CD4-positive, alpha-beta T cell treated with Interferon alpha-2 for 1 hour (primary cell): ENCODE data around the gene THSD4.

Experiments
- DNase-seq, 2 donors: peaks; one replicate each; pipeline ENCODE4 v3.0.0-alpha.2; 2020 to 2022

THSD4 gene

GRCh38 chr15:71781179-71781964 lies 666.1 kb downstream of the THSD4 start:
- no peak for DNase-seq

GRCh38 chr15:71781965-71782265 lies 666.6 kb downstream of the THSD4 start:
- no peak for DNase-seq

GRCh38 chr15:71782422-71783165 lies 667.3 kb downstream of the THSD4 start:
- no peak for DNase-seq

DNA sequence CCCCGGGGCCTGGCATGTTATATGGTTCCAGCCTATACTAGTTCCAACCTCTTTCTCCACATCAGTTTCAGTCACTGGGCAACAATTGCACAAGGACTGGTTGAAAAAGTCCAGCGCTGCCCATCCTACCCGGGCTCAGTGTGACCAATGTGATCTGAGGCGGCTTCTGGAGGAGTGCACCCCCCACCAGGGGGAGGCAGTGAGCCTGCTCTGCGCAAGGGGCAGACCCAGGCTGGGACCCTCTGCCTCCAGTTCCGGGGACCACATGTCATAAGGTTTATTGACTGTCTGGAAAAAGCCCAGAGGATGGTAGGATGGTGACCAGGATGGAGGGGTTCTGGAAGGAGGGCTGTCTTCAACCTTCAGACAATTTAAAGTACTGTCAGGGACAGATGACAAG lies 669.4 kb downstream of the THSD4 start:
- no peak for DNase-seq

- DNase-seq = no peak
Measured at GRCh38 chr15:71785996-71786395, 670.7 kb downstream of the THSD4 start.

- DNase-seq = no peak
Measured at GRCh38 chr15:71786673-71787072, 671.4 kb downstream of the THSD4 start.

DNA sequence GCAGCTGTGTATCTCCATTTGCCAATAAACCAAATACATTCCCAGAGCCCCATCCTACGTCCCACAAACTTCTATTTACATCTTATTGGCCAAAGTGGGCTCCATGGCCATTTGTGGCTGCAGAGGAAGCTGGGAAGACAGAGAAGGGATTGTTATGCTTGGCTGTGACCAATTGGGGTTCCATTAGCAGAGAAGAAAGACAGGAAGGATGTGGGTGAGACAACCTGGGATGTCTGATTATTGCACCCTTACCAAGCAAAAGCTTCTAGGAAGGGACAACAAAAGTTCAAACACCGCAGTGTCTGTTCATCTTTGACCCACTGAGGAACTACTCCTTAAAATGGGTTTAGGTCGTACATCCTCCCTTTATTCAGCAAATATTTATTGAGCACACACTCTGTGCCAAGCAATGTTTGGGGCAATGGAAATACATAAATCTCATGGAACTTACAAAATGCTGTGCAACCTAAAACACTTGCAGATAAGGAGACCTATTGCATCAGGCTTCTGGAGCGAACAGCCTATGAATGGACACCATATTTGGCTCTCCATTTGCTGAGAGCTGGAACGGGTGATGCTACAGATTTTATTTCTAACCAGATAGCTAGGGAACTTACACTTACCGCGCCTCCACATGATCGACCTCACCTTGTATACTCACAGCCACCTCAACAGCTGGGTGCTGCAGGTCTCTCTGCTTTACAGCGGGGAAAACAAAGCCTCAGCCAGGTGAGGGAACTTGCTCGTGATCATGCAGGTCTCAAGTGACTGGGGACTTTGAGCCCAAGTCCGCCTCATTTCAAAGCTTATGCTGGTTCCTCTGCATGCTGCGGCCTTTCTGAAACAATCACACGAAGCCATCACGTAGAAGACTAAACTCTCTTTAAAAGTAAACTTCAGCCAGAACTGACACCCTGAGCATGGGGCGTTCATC lies 673.6 kb downstream of the THSD4 start:
- no peak for DNase-seq

DNA sequence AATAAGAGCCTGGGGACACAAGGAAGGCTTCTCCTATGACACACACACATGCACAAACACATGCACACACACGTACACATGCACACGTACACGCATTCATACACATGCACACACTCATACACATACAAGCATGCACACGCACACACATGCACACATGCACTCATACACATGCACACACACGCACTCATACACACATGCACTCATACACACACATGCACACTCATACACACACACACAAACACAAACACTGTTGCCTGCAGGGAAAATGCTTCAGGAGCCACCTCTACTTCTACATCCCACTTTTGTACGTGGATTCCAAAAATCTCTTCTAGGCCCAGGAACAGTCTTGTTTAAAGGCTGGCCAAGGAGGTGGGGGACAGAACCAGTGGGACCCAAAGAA lies 674.3 kb downstream of the THSD4 start:
- DNase-seq = no peak

DNA sequence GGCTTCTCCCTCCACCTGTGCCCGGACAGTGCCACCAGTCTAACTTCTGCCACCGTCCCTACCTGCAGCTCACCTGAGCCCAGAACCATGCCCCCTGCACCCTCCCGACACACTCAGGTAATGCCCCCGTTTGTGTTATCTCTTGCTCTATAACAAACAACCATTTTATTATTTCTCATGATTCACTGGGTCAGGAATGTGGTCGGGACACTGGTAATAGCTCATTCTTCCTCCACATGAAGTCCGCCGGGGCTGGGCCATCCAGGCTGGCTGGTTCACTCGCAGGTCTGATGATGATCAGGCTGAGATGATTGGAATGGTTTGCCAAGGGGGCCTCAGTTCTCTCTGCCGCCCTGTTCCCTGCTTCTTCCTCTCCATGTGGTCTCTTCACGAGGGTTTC lies 674.8 kb downstream of the THSD4 start:
- no peak for DNase-seq

GRCh38 chr15:71791975-71792374 lies 676.7 kb downstream of the THSD4 start:
- no peak for DNase-seq

GRCh38 chr15:71792521-71792920 lies 677.2 kb downstream of the THSD4 start:
- DNase-seq = no peak

DNA sequence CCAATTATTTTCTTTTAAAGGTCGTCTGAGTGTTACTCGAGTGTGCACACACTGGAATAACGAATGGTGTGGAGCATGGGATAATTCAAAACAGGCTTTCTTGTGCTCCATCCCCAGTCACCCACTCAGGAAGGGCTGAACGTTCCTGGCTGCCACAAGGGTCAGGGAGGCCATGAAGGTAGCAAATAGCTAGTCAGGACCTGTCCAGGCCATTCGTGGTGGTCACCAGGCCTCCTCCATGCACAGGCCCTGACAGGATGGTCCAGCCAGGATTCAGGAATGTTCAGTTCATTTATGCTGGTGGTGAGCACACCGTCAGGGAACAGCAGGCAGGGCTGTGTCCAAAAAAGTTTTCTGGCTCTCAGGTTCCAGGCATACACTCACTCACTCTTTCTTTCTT lies 683.4 kb downstream of the THSD4 start:
- DNase-seq = no peak

GRCh38 chr15:71800190-71800589 lies 684.9 kb downstream of the THSD4 start:
- no peak for DNase-seq

DNA sequence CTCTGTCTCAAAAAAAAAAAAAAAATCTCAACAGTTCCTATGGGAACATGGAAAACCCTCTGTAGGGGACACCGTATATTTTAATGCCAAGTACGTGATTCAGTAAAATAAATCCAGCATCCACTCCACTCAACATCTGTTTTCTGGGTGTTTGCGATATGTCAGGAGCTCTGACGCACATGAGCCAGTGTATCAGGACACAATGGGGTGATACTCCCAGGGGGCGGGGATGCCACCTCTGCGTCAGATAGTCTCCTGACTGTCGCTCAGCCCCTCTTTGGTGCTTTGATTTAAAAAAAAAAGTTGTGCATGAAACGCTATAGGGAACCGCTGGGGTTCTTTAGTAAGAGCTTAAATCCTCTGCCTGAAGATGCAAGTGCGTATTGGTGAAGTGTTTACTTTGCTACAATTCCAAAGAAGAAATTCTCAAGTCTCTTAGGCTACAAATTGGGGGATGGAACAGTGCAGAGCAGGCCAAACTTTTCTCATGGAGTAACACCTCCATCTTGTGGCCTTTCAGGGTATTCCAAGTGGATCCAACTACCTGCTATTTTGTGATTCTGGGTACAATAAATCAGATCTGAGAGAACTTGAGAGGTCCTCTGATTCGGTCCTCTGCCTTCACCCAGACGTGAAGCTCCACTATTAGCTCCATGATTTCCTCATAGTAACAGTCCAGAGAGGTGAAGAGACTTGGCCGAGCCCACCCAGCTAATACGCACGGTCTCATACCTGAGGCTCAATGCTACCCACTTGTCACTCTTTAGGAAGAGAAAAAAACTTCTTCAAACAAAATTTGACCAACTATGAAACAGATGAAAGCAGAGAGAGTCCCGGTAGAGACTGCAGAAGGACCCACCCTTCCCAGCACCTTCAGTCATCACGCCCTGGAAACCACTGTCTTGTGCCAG lies 685.8 kb downstream of the THSD4 start:
- peak in 1 of 2 donors; percentile 20 for DNase-seq

DNA sequence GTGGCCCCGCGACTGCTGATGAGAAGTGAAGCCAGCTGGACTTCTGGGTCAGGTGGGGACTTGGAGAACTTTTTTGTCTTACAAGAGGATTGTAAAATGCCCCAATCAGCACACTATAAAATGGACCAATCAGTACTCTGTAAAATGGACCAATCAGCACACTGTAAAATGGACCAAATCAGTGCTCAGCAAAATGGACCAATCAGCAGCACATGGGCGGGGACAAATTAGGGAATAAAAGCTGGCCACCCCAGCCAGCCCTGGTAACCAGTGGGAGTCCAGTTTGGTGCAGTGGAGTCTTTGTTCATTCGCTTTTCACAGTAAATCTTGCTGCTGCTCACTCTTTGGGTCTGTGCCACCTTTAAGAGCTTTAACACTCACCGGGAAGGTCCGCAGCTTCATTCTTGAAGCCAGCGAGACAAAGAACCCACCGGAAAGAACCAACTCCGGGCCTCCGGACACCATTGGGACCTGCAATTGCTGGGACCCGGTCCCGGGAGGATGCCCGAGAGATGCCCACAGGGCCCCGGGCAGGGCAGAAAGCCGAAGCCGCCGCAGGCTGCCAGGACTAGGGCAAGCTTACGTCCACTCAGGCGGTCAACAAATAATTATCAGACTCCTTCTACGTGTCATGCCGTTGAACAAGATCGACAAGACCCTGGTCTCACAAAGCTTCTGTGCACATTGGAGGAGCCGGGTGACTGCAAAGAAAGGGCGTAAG lies 686.8 kb downstream of the THSD4 start:
- DNase-seq = no peak

GRCh38 chr15:71802770-71803169 lies 687.5 kb downstream of the THSD4 start:
- DNase-seq = peak in 1 of 2 donors; percentile 2

GRCh38 chr15:71804226-71804625 lies 689.0 kb downstream of the THSD4 start:
- no peak for DNase-seq

- no peak for DNase-seq
Measured at GRCh38 chr15:71804695-71805470, 689.6 kb downstream of the THSD4 start.

- no peak for DNase-seq
Measured at GRCh38 chr15:71806452-71806931, 691.2 kb downstream of the THSD4 start.

GRCh38 chr15:71807125-71807629 lies 691.9 kb downstream of the THSD4 start:
- DNase-seq = no peak
